GM18861 (cell line): Measurements from ENCODE around the gene LRRC10B.
"Not testable (repeated sequence)": the region's sequence is repeated elsewhere in the genome, so short reads cannot be mapped to it uniquely, and the experiment has no call there.

Experiments
- ATAC-seq: cut with Tn5 transposase; IDR thresholded peaks from one replicate; pipeline ENCODE4 v1.9.1; 2021; ENCODE audit not compliant: unreplicated experiment

The LRRC10B gene

GRCh38 chr11:61507962-61508861 is at the start of gene LRRC10B:
TSS of gene LRRC10B (plus strand) at chr11:61508749. CDS start at chr11:61508999, 250 bp downstream.
- ATAC-seq: no peak

GRCh38 chr11:61460474-61460881 is 48.1 kb upstream of the LRRC10B start:
- ATAC-seq: no peak

DNA sequence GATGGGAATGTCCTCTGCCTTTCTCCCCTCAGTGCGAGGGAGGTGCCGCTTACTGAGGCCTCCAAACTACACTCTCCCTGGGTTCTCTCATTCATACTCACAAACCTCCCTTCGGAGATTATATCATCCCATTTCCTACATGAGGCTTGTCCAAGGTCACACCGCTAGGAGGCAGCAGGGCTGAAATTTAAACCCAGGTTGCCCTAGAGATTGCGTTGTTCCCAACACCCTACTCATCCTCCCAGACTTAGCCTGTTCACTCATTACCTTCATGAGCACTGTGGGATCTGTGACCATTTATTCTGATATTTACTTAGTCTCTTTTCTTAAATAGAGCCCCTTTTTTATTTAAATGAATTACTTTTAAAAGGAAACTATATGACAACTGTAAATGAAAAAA is 47.6 kb upstream of the LRRC10B start:
- no peak for ATAC-seq

GRCh38 chr11:61467602-61468001 is 40.9 kb upstream of the LRRC10B start:
- not testable (repeated sequence) for ATAC-seq

DNA sequence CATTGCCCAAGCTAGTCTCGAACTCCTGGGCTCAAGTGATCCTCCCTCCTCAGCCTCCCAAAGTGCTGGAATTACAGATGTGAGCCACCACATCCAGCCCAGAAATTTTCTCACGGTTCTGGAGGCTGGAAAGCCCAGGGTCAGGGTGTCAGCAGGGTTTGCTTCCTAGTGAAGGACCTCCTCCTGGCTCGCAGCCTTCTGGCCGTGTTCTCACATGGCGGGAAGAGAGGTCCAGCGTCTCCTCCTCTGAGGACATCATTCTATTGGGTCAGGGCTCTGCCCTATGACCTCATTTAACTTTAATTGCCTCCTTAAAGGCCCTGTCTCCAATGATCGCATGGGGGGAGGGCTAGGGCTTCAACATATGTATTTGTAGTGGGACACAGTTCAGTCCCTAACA is 40.5 kb upstream of the LRRC10B start:
- no peak for ATAC-seq

GRCh38 chr11:61472282-61472681 is 36.3 kb upstream of the LRRC10B start:
- no peak for ATAC-seq

DNA sequence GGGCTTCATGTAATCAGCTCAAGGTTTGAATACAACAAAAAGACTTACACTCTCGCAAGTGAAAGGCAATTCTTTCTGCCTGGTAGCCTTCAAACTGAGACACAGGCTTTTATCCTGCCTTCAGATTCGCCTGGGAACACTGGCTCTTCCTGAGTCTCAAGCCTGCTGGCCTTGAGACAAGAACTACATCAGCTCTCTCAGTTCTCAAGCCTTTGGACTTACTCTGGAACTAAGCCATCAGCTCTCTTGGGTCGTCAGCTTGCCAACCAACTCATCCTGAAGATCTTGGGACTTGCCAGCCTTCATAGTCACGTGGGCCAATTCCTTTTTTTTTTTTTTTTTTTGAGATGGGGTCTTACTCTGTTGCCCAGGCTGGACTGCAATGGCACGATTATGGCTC is 35.7 kb upstream of the LRRC10B start:
- ATAC-seq: no peak

DNA sequence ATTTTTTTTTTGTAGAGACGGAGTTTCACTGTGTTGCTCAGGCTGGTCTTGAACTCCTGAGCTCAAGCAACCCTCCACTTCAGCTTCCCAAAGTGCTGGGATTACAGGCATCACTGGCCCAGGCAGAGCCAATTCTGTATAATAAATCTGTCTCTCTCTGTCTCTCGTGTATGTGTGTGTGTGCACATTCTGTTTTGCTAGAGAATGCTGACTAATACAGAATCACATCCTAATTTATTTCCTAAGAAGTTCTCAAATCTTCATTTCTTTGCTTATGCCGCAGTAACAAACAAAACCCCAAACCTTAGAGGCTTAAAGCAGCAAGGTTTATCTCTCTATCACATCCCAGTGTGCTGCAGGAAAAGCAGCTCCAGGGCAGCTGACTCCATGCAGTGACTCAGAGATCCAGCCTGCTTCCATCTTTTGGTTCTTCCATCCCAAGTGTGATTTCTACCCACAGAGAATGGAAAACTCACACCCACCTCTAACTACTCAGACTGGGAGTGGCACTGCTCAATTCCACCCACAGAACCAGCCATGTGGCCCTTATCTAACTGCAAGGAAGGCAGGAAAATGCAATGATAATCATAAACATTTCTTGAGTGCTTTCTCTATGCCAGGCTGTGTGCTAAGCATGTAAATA is 35.1 kb upstream of the LRRC10B start:
- ATAC-seq: no peak

DNA sequence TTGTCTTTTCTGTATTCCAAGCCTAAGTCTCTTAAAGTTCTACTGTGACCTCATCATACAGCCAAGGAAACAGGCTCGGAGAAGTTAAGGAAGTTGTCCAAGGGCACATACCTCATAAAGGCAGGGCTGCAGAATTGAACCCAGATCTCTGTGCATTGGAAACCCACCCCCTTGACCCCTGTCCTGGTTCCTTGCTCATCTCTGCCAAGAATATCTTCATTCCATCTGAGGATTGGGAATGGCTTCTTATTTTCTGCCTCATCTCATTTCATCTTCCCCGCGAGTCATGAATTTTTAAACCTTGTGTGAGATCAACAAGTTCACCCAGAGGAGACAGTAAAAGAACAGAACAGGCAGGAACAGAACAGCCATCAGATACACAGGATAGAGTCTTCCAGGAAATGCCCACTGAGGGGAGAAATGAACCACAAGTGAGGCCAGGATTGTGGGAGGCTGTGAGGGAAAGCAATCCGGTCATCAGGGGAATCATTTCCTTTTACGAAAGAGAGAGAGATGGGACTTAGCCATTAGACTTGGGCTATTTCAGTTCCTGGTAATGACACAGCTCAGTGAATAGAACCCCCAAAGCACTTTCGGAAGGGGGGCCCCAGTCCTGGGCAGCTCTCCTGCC is 34.4 kb upstream of the LRRC10B start:
- no peak for ATAC-seq

GRCh38 chr11:61475433-61475832 is 33.1 kb upstream of the LRRC10B start:
- no peak for ATAC-seq

GRCh38 chr11:61476371-61476770 is 32.2 kb upstream of the LRRC10B start:
- ATAC-seq: no peak

GRCh38 chr11:61477126-61477525 is 31.4 kb upstream of the LRRC10B start:
- no peak for ATAC-seq

GRCh38 chr11:61477727-61478148 is 30.8 kb upstream of the LRRC10B start:
- ATAC-seq: no peak

DNA sequence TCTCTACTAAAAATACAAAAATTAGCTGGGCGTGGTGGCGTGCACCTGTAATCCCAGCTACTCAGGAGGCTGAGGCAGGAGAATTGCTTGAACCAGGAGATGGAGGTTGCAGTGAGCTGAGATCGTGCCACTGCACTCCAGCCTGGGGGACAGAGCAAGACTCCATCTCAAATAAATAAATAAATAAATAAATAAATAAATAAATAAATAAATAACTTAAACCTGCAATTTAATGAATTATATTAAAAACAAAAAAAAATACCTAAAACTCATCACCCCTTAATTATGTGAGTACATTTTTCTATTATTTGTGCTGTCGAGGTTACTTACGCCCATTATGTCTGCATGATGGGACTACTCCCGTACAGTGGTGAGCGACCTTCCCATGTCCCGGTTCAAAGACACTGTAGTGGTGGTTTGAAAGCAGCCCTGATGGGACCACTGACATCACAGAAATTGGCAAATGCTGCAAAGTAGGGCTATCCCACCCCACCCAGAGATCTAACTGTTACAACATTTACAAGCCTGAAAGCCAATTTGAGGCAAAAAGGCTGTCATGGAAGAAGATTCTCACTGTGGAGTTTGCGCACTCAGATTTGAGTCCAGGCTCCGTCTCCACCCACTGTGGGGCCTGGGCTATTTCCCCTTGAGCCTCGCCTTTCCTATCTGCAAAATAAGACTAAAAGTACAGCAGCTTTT is 29.0 kb upstream of the LRRC10B start:
- not testable (repeated sequence) for ATAC-seq

DNA sequence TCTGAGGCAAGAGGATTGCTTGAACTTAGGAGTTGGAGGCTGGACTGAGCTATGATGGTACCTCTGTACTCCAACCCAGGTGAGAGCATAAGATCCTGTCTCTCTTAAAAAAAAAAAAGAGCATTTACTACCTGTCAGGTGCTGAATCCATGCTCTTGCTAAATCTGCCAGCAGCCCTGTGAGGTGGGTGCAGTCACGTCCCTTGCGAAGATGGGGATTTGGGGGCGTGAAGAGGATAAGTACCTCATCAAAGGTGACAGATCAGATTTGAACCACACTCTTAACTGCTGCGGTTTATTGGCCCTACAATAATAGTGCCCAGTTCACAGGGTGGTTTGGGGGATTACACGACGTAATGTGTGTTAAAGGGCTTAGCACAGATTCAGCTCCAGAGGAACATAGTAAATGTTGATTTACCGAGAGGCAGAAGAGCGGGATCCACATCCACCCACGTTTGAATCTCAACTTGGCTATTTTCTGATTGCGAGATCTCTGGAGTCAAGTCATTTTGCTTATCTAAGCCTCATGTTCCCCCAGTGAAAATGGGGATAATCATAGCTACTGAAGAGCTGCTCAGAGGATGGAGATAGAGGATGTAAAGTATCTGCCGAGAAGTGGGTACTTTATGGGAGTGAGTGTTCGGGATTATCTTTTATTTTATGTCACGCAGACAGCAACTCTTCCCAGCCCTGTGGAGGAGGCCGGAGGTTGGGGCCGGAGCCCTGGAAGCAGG is 28.1 kb upstream of the LRRC10B start:
- ATAC-seq: no peak

DNA sequence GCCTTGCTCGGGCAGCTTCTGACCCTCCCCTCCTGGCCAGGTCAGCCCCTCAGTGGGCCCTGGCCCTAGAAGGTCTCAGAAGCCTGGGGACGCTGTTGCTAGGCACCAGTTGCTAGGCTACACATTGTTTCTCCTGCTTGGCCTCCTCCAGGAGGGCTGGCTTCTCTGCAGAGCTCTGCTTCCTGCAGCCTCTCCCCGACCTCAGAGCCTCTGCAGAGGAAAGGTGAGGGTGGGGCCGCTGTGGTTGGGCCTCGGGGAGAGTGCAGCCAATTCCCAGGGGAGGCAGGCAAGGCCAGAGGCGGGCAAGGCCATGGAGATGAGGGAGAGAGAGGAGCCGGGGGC is 27.6 kb upstream of the LRRC10B start:
- ATAC-seq: no peak

DNA sequence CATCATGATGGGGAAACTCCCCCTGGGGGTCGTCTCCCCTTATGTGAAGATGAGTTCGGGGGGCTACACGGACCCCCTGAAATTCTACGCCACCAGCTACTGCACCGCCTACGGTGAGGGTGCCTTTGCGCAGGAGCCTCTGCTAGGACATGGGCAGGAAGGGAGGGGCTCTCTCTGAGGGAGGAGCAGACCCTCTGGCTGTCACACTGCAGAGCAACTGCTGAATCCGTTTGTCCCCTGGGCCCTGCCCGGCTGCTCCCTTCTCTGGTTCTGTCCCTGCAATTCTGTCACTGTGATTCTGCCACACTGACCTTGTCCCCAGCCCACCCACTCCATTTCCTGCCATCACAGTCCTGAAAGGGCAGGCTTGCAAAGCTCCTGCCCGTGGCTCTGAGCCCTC is 26.7 kb upstream of the LRRC10B start:
- no peak for ATAC-seq

- no peak for ATAC-seq
These were observed 26.0 kb upstream of the LRRC10B start for GRCh38 chr11:61482513-61482912.

GRCh38 chr11:61484541-61484940 is 24.0 kb upstream of the LRRC10B start:
- no peak for ATAC-seq

DNA sequence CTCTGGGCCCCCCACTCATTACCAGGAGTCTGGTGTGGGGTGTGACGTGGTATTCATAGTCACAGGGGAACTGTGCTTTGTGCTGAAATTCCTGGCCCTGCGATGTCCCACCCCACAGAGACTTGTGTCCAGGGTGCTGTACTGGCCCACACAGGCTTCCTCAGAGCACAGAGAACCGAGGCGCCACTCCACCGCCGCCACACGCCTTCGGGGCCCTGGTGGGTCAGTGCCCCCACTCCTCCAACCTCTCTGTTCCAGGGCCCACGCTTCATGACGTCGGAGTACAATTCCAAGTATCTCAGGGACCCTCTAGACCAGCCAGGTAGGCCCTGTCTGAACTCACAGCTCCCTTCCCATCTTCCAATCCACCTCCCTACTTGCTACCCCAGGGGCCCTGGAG is 23.5 kb upstream of the LRRC10B start:
- no peak for ATAC-seq
